Duodenal mucosa (tissue), 2 donors: ENCODE results near the gene HSP90AA1.
"Not testable (repeated sequence)": the region's sequence is repeated elsewhere in the genome, so short reads cannot be mapped to it uniquely, and the experiment has no call there.

Experiments used
- H3K27ac ChIP-seq: one replicate; pipeline ENCODE4 v1.7.0; 2013; ENCODE audit warnings: low read depth, low read length
- H3K27me3 ChIP-seq, 2 donors: one replicate each; pipeline ENCODE4 v1.7.0; 2013; ENCODE audit warnings: low read length in 2 of 2, control low read depth in 1 of 2; ENCODE audit not compliant: insufficient read depth in 2 of 2, control insufficient read depth in 1 of 2
- H3K36me3 ChIP-seq, 2 donors: one replicate each; pipeline ENCODE4 v1.7.0; 2013; ENCODE audit warnings: low read length in 2 of 2, control low read depth in 1 of 2; ENCODE audit not compliant: insufficient read depth in 2 of 2, control insufficient read depth in 1 of 2
- H3K4me1 ChIP-seq, 2 donors: one replicate each; pipeline ENCODE4 v1.7.0; 2013; ENCODE audit warnings: low read length in 2 of 2, control low read depth in 1 of 2; ENCODE audit not compliant: insufficient read depth in 2 of 2, control insufficient read depth in 1 of 2
- H3K4me3 ChIP-seq, 2 donors: one replicate each; pipeline ENCODE4 v1.7.0; 2013; ENCODE audit warnings: low read length in 2 of 2, low read depth in 1 of 2
- H3K9ac ChIP-seq, 2 donors: one replicate each; pipeline ENCODE4 v1.7.0; 2013; ENCODE audit warnings: low read length in 2 of 2, low read depth in 1 of 2
- H3K9me3 ChIP-seq, 2 donors: one replicate each; pipeline ENCODE4 v1.7.0; 2013; ENCODE audit warnings: low read length in 2 of 2, control low read depth in 1 of 2; ENCODE audit not compliant: control insufficient read depth in 1 of 2

Gene HSP90AA1

DNA sequence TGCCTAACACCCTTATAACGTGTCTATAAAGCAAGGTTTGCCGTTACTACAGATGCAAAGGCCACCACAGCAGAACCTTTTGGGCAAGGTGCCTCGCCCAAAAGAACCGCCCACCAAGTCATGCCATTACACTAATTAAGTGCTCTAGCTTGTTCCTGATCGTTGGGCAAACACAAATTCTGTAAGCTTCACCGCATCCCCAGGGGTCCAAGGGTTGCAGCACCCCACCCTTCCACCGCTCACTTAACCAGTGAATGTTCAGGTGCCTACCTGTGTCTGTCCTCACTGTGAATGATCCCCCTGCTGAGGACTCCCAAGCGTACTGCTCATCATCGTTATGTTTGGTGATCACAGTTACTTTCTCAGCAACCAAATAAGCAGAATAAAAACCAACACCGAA is 1.4 kb downstream of the HSP90AA1 start:
- Histone ChIP-seq H3K9ac (peak overlapping the region; percentile 56 to 91), H3K4me1 (peaks cover 18 to 22% of the 10 kb centered on the region in 2 donors), H3K27ac (peak overlapping the region; percentile 11), H3K27me3 (no peaks in the 10 kb centered on the region), H3K4me3 (peak overlapping the region; percentile 69 to 88), H3K36me3 (peaks cover 45 to 49% of the 10 kb centered on the region in 2 donors), H3K9me3 (no peaks in the 10 kb centered on the region)

DNA sequence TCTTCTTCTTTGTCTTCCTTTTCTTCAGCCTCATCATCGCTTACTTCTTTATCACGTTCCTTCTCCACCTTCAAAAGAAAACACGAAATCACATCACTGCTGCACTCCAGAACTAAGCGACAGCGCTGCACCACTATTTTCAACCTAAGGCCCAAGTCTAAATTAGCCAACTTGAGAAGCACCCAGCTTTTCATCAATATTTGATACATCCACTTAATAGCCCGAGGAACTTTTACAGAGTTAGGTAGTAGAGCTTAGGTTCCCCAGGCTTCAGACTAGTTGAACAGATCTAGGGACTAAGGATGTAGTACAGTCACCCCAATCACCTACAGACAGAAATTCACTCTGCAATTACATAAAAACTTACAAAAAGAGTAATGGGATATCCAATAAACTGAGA is 1.9 kb downstream of the HSP90AA1 start:
- H3K36me3 ChIP-seq, result peaks cover 51 to 55% of the 10 kb centered on the region in 2 donors

DNA sequence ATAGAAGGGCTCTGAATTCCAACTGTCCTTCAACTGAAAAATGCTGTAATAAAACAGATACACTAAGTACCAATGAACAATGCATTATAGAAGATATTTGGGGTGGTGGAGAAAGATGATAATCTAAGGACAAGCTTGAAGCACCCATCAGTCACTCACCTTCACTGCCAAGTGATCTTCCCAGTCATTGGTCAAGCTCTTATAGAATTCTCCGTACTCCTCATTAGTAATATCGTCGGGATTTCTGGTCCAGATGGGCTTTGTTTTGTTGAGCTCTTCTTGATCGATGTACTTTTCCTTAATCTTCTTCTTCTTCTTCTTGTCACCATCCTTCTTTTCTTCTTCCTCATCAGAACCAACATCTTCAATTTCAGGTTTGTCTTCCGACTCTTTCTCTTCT is 2.3 kb downstream of the HSP90AA1 start:
- peaks cover 18 to 22% of the 10 kb centered on the region in 2 donors for H3K4me1 ChIP-seq
- not testable (repeated sequence) for H3K9me3 ChIP-seq, H3K27ac ChIP-seq, H3K27me3 ChIP-seq
- peak overlapping the region; percentile 69 to 88 for H3K4me3 ChIP-seq
- H3K9ac ChIP-seq, result peak overlapping the region; percentile 56 to 91
- peaks cover 55 to 59% of the 10 kb centered on the region in 2 donors for H3K36me3 ChIP-seq

More for the DNA sequence above, 1.9 kb downstream of the HSP90AA1 start:
- Histone ChIP-seq H3K9ac (peak overlapping the region; percentile 56 to 91), H3K9me3 (no peaks in the 10 kb centered on the region), H3K27me3 (no peaks in the 10 kb centered on the region), H3K4me1 (peaks cover 18 to 22% of the 10 kb centered on the region in 2 donors), H3K27ac (no peak overlapping the region), H3K4me3 (peak overlapping the region; percentile 69 to 88)

DNA sequence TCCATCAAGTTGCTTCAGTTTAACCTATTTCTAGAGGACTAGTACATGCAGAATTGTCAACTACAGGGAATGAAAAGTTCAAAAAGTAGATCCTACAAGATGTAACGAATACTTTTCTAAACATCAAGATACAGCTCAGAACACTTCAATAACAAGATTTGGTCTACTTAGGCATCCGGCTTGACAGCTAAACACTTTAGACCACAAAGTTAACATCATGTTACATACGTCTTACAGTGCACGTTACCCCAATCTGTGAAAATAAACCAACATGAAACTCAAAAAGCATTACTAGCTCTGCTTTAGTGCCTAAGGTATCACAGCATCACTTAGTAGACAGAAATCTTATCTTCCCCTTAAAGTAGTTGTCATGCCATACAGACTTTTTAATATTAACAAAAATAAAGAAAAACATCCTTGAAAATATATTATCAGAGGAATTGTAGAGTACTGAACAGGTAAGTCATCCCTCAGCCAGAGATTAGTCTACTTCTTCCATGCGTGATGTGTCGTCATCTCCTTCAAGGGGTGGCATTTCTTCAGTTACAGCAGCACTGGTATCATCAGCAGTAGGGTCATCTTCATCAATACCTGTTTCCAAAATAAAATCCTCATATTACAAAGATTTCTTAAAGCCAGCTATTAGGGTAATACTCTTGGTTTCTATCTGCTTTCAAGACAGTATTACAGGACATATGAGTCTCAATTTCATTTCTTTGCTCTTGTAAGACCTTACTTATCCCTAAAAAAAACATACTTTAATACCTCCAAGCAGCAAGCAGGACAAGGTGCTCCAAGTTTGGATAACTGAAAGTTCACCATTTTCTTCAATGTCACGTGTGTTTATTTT is 5.4 kb downstream of the HSP90AA1 start:
- H3K4me1 ChIP-seq, result peaks cover 18 to 22% of the 10 kb centered on the region in 2 donors
- H3K36me3 ChIP-seq, result peaks cover 60 to 72% of the 10 kb centered on the region in 2 donors
- H3K27ac ChIP-seq, result no peak overlapping the region

DNA sequence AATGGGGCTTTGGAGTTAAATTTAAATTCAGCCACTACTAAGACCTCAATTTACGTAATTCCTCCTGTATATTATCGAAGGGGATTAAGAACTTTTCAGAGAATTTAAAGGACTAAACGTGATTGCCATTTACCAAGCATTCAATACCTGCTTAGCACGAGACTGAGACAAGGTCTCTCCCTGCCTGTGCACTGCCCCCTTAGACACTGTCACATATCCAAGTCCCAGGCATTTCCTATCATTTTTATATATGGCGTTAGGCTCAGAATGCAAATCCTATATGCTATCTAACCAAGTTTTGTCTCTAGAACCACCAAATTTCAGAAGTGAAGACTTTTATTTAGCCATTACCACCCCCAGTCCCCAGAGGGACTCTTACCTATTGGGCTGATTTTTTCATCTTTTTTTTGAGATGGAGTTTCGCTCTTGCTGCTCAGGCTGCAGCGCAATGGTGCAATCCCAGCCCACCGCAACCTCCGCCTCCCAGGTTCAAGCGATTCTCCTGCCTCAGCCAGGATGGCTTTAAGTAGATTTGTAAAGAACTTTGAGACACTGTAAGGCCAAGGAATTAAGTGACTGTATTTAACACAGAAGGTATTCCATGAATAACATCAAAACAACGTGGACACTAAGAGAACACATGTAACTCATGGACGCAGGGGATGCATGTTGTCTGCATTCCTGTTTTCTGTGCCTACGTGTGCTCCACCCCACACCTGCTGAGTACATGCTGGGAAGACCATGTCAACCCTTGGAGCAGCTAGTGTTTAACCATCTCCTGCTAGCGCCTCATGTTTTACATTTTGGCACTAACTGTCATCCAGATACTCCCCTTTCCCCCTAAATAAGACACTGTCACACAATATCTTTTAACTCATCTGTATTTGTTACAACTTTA is 6.4 kb downstream of the HSP90AA1 start:
- Histone ChIP-seq H3K4me3 (no peak overlapping the region), H3K9ac (no peak overlapping the region), H3K36me3 (peaks cover 58 to 70% of the 10 kb centered on the region in 2 donors), H3K9me3 (no peaks in the 10 kb centered on the region), H3K27me3 (no peaks in the 10 kb centered on the region), H3K27ac (no peak overlapping the region), H3K4me1 (peaks cover 13 to 20% of the 10 kb centered on the region in 2 donors)

More for the DNA sequence above, 5.4 kb downstream of the HSP90AA1 start:
- Histone ChIP-seq H3K27me3 (no peaks in the 10 kb centered on the region), H3K9ac (no peak overlapping the region), H3K9me3 (no peaks in the 10 kb centered on the region), H3K4me3 (no peak overlapping the region)

DNA sequence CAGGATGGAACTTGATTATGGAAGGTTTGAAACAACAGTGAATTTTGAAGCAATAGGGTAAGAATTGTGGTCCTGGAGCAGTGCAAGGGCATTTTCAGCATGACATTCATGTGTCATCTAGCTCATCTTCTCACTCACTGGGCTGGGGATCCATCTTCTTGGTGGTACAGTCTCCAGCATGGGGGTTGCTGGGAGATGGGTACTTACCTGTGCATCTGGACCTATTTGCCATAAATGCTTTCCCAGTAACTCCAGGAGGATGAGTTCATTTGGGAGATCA is 7.2 kb downstream of the HSP90AA1 start:
- no peaks in the 10 kb centered on the region for H3K9me3 ChIP-seq
- H3K9ac ChIP-seq, result no peak overlapping the region
- H3K27me3 ChIP-seq, result no peaks in the 10 kb centered on the region
- H3K4me3 ChIP-seq, result no peak overlapping the region
- no peak overlapping the region for H3K27ac ChIP-seq
- H3K4me1 ChIP-seq, result peaks cover 5 to 12% of the 10 kb centered on the region in 2 donors
- H3K36me3 ChIP-seq, result peaks cover 50 to 62% of the 10 kb centered on the region in 2 donors

DNA sequence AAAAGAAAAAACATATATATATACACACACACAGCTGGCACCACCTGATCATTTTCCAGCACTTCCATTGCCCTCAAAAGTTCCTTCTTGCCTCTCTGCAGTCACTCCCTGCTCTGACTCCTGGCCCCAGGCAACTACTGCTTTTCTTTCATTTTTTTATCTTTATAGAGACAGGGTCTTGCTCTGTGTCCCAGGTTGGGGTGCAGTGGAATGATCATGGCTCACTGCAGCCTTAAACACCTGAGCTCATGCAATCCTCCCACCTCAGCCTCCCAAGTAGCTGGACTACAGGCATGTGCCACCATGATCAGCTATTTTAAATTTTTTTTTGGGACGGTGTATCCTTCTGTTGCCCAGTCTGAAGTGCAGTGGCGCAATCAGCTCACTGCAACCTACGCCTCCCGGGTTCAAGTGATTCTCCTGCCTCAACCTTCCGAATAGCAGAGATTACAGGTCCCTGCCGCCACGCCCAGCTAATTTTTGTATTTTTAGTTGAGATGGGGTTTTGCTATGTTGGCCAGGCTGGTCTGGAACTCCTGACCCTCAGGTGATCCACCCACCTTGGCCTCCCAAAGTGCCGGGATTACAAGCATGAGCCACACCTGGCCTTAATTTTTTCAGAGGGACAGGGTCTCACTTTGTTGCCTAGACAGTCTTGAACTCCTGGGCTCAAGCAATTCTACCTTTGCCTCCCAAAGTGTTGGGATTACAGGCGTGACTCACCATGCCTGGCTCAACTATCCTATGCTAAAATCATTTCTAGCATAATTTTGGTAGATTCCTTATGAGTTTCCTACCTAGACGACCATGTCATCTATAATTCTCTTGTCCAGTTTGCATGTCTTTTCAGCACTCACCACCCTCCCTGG is 7.8 kb downstream of the HSP90AA1 start:
- Histone ChIP-seq H3K9me3 (no peaks in the 10 kb centered on the region), H3K36me3 (peaks cover 45 to 57% of the 10 kb centered on the region in 2 donors), H3K4me3 (no peak overlapping the region), H3K27ac (no peak overlapping the region), H3K4me1 (peaks cover 0 to 7% of the 10 kb centered on the region in 2 donors), H3K27me3 (no peaks in the 10 kb centered on the region), H3K9ac (no peak overlapping the region)

DNA sequence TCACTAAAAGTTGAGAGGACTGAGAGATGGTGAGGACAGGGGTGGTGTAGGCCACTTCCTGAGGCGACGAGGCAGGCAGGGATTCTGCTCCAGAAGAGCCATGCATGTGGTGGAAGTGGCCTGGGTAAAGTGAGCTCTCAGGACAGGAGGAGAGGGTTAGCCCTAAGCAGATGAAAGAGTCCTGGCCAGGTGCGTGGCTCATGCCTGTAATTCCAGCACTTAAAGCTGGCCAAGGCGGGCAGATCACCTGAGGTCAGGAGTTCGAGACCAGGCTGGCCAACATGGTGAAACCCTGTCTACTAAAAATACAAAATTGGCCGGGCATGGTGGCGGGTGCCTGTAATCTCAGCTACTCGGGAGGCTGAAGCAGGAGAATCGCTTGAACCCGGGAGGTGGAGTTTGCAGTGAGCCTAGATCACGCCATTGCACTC is 8.5 kb downstream of the HSP90AA1 start:
- not testable (repeated sequence) for H3K4me3 ChIP-seq, H3K27me3 ChIP-seq, H3K9ac ChIP-seq, H3K27ac ChIP-seq, H3K4me1 ChIP-seq, H3K9me3 ChIP-seq
- peaks cover 43 to 51% of the 10 kb centered on the region in 2 donors for H3K36me3 ChIP-seq

DNA sequence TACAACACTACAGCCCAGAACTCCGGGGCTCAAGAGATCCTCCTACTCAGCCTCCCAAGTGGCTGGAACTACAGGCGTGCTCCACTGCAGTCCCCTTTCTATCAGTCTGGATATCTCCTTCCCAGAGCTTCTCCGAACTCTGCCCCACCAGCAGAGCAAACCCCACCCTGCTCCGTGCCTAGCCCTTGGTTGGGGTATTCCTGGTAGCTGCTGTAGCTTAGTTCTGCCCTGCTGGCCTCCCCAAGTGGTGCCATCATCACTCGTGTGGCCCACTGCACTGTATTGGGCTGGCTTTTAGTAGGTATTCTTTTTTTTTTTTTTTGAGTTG is 9.5 kb downstream of the HSP90AA1 start:
- Histone ChIP-seq H3K9me3 (no peaks in the 10 kb centered on the region), H3K27ac (no peak overlapping the region), H3K9ac (no peak overlapping the region), H3K4me1 (no peaks in the 10 kb centered on the region), H3K4me3 (no peak overlapping the region), H3K27me3 (no peaks in the 10 kb centered on the region), H3K36me3 (peaks cover 34 to 41% of the 10 kb centered on the region in 2 donors)
